T-cell (primary cell): ENCODE measurements around the gene CYP4F8. TPM values are rescaled to one million over a fixed set of nuclear protein-coding genes. Genes with fewer than 3 reads are reported as not detected.
"Not testable (repeated sequence)": the region's sequence is repeated elsewhere in the genome, so short reads cannot be mapped to it uniquely, and the experiment has no call there.

Experiments used
- ATAC-seq, 4 experiments: fragments of 200-7000 bp in 3 of 4; fragments of 150-1000 bp in 1 of 4; cut with Tn5 transposase; replicated peaks in 1 of 4; 1 replicate in 3 of 4; 2 replicates in 1 of 4; pipeline ENCODE4 v1.10.0; 2021; ENCODE audit warnings: moderate library complexity in 3 of 4, mild to moderate bottlenecking in 2 of 4, moderate number of reproducible peaks in 1 of 4
- CTCF ChIA-PET, 2 donors: fragments of 300-600 bp; sonication (Branson Sonifier 250); formaldehyde crosslinking; loops; one replicate each; lab custom pipeline; 2022; ENCODE audit warnings: antibody characterized with exemption in 2 of 2; lab: Charles Lee
- POLR2A ChIA-PET, 2 donors: fragments of 300-600 bp; sonication (Branson Sonifier 250); formaldehyde crosslinking; loops; one replicate each; lab custom pipeline; 2022; ENCODE audit warnings: antibody characterized with exemption in 2 of 2; lab: Charles Lee
- DNase-seq, 35 experiments: peaks; one replicate each; pipeline versions ENCODE4 v3.0.0 to v3.0.0-alpha.2; 2013 to 2023
- H3K27ac ChIP-seq: one replicate; pipeline ENCODE4 v1.5.1; 2013; ENCODE audit warnings: low read length
- H3K27me3 ChIP-seq, 2 experiments: replicated peaks in 1 of 2; 1 replicate in 1 of 2; 2 replicates in 1 of 2; pipeline versions ENCODE4 v1.6.1 to v1.7.0; 2013; ENCODE audit warnings: low read length in 1 of 2, mixed read lengths in 1 of 2; ENCODE audit not compliant: control insufficient read depth in 2 of 2, insufficient read depth in 2 of 2; ENCODE audit errors: extremely low read depth in 1 of 2
- H3K36me3 ChIP-seq, 2 donors: 1 replicate in 1 of 2; 2 replicates in 1 of 2; pipeline versions ENCODE4 v1.6.1 to v1.7.0; 2013; ENCODE audit warnings: low read length in 1 of 2; ENCODE audit not compliant: control insufficient read depth in 2 of 2, insufficient read depth in 1 of 2; ENCODE audit errors: extremely low read depth in 1 of 2
- H3K4me1 ChIP-seq, 2 experiments: 1 replicate in 1 of 2; 2 replicates in 1 of 2; pipeline versions ENCODE4 v1.6.1 to v1.7.0; 2013; ENCODE audit warnings: low read length in 2 of 2, mixed read lengths in 1 of 2; ENCODE audit not compliant: insufficient read depth in 2 of 2, control insufficient read depth in 1 of 2; ENCODE audit errors: extremely low read depth in 1 of 2
- H3K4me3 ChIP-seq, 2 donors: 1 replicate in 1 of 2; 2 replicates in 1 of 2; pipeline versions ENCODE4 v1.5.1 to v1.7.0; 2013; ENCODE audit warnings: mild to moderate bottlenecking in 2 of 2, low read length in 1 of 2, moderate library complexity in 1 of 2; ENCODE audit not compliant: control insufficient read depth in 1 of 2; ENCODE audit errors: extremely low read depth in 1 of 2
- H3K9me3 ChIP-seq: 2 replicates; pipeline ENCODE4 v1.7.0; 2013
- H3K27ac Mint-ChIP-seq, 2 donors: one replicate each; pipeline ENCODE4 v1.8.0; 2020 to 2021; ENCODE audit warnings: mild to moderate bottlenecking in 2 of 2, mixed read lengths in 2 of 2
- H3K27me3 Mint-ChIP-seq, 2 donors: one replicate each; pipeline ENCODE4 v1.8.0; 2021 to 2022; ENCODE audit warnings: mixed read lengths in 2 of 2
- H3K36me3 Mint-ChIP-seq: one replicate; pipeline ENCODE4 v1.8.0; 2021; ENCODE audit warnings: mixed read lengths
- H3K4me1 Mint-ChIP-seq, 3 donors: one replicate each; pipeline ENCODE4 v1.8.0; 2020 to 2022; ENCODE audit warnings: mixed read lengths in 3 of 3, mild to moderate bottlenecking in 1 of 3
- H3K4me3 Mint-ChIP-seq, 3 donors: one replicate each; pipeline ENCODE4 v1.8.0; 2020 to 2022; ENCODE audit warnings: mild to moderate bottlenecking in 3 of 3, mixed read lengths in 3 of 3, moderate library complexity in 3 of 3
- H3K9me3 Mint-ChIP-seq, 3 donors: one replicate each; pipeline ENCODE4 v1.8.0; 2020 to 2022; ENCODE audit warnings: mixed read lengths in 3 of 3
- WGBS: methylation state at CpG from one replicate; pipeline ENCODE4 v1.1.5; 2013; ENCODE audit warnings: missing lambda C conversion rate; ENCODE audit not compliant: insufficient coverage; 5-methylcytosine and 5-hydroxymethylcytosine counted together
- total RNA-seq, 35 experiments: library from RNA in 6 of 35; stranded (reverse) in 6 of 35; fragments of 120-200 nt in 1 of 35; gene quantifications; one replicate each; pipeline versions ENCODE4 v1.2.1 to v1.2.4 and lab custom pipeline; 2013 to 2026

CYP4F8 gene
- total RNA-seq, 5 donors from 2014 or later (not counting 1 experiment from before 2014, with no cell fraction given): not detected

DNA sequence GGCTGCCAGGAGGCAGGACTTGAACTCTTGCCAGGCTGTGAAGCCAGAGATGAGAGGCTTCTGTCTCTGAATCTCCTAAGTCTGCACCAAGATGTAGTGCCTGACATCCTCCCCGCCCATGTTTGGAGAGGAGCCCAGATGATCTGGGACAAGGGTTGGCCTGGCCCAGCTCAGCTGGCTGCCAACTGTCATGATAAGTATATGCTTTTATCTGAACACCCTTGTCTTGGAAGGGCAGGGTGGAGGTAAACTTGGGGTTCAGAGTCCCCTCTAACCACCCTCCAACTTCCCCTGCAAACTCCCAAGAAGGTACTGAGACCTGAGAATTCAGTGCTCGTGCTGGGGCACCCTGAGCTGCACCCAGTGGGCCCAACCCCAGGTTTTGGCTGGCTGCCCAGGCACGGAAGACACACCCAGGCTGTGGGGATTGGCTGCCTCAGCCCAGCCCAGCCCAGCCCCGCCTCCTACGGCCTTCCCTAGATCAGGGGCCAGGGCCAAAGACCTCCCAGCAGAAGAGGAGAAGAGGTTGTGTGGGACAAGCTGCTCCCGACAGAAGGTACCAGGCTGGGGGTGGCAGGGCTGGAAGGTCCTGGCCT, 57.7 kb downstream of the CYP4F8 start, which contains the start of gene CYP4F12:
TSS of gene CYP4F12 (plus strand) at position 508 of the 596 bp plus-strand sequence. CDS start 443 bp downstream, outside the sequence.
- H3K27ac Mint-ChIP-seq: peak within 1 kb of the TSS; percentile 79 to 86
- DNase-seq (peak in 17 of 35 experiments; percentile 7 to 41 (median 16)), ATAC-seq (peak; percentile 67 to 77 (median 68))
- no peaks in the 10 kb centered on the region for H3K9me3 ChIP-seq
- no peaks in the 10 kb centered on the region for H3K36me3 ChIP-seq
- H3K4me3 Mint-ChIP-seq: no peak within 1 kb of the TSS
- POLR2A ChIA-PET: no interaction called here
- no peak within 1 kb of the TSS for H3K4me3 ChIP-seq
- H3K27me3 Mint-ChIP-seq: no peaks in the 10 kb centered on the region
- peaks cover 0 to 16% of the 10 kb centered on the region in 2 experiments for H3K4me1 ChIP-seq
- H3K9me3 Mint-ChIP-seq: no peaks in the 10 kb centered on the region
- CTCF ChIA-PET: no interaction called here
- H3K4me1 Mint-ChIP-seq: peaks cover 10 to 31% (median 27%) of the 10 kb centered on the region in 3 donors
- peaks cover 0 to 17% of the 10 kb centered on the region in 2 experiments for H3K27me3 ChIP-seq
- 51% methylated on average over 5 of the region's 6 CpGs for WGBS
- peak within 1 kb of the TSS; percentile 39 for H3K27ac ChIP-seq
- H3K36me3 Mint-ChIP-seq: no peaks in the 10 kb centered on the region

DNA sequence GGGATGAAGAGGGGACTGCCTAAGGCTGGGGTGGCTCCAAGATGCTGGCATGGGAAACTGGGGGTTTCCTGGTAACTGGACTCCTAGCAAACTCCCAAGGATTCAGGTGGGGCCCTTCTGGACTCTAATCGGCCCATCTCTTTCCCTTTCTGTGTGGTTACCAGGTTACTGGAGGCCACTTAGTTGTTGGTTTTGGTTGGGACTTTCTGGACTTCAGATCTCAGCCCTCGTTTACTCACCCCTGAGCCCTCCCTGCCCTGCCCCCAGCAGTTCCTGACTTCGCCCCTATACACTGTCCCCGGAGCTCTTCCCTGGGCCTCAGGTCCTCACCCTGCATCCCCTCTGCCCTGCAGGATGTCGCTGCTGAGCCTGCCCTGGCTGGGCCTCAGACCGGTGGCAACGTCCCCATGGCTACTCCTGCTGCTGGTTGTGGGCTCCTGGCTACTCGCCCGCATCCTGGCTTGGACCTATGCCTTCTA, 58.2 kb downstream of the CYP4F8 start:
- DNase-seq: peak in 3 of 35 experiments; percentile 5 to 36 (median 15)
- H3K27ac Mint-ChIP-seq: peak overlapping the region in 1 of 2 donors; percentile 81
- CTCF ChIA-PET: no interaction called here

DNA sequence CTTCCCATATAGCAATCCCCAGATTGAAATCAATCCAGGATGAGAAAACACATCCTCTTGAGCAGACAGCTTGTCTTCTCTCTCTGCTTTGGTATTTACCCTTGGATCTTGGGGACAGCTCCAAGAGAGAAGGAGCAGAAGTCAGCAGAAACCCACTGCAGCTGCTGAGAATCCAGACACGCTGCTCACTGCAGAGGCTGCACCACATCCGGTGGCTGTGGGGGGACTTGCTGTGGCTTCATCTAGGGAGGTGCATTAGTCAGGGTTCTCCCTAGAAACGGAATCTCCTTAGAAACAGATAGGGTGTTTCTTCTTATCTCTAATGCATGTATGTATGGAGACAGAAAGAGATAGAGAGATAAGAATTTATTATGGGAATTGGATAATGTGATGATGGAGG, 60.5 kb downstream of the CYP4F8 start:
- ChIA-PET CTCF (no interaction called here), POLR2A (no interaction called here)
- H3K9me3 Mint-ChIP-seq: no peaks in the 10 kb centered on the region
- H3K36me3 ChIP-seq: no peaks in the 10 kb centered on the region
- peaks cover 0 to 16% of the 10 kb centered on the region in 2 experiments for H3K4me1 ChIP-seq
- no peak overlapping the region for H3K27ac ChIP-seq
- peak in 3 of 4 experiments; percentile 29 to 53 (median 40) for ATAC-seq
- H3K27me3 Mint-ChIP-seq: peaks cover 3 to 8% of the 10 kb centered on the region in 2 donors
- H3K36me3 Mint-ChIP-seq: no peaks in the 10 kb centered on the region
- WGBS: no CpG with 5 or more reads among the region's 3 CpGs
- H3K27ac Mint-ChIP-seq: no peak overlapping the region
- H3K9me3 ChIP-seq: no peaks in the 10 kb centered on the region
- peak in 2 of 35 experiments; percentile 15 to 27 for DNase-seq
- peaks cover 10 to 31% (median 27%) of the 10 kb centered on the region in 3 donors for H3K4me1 Mint-ChIP-seq
- no peak overlapping the region for H3K4me3 ChIP-seq
- H3K4me3 Mint-ChIP-seq: no peak overlapping the region
- H3K27me3 ChIP-seq: peaks cover 0 to 9% of the 10 kb centered on the region in 2 experiments

More for the DNA sequence above, 58.2 kb downstream of the CYP4F8 start:
- Histone ChIP-seq H3K36me3 (no peaks in the 10 kb centered on the region), H3K9me3 (no peaks in the 10 kb centered on the region), H3K27ac (peak overlapping the region; percentile 39), H3K4me3 (no peak overlapping the region), H3K27me3 (peaks cover 0 to 15% of the 10 kb centered on the region in 2 experiments), H3K4me1 (peaks cover 0 to 16% of the 10 kb centered on the region in 2 experiments)
- Mint-ChIP-seq H3K4me1 (peaks cover 10 to 31% (median 27%) of the 10 kb centered on the region in 3 donors), H3K27me3 (no peaks in the 10 kb centered on the region), H3K36me3 (no peaks in the 10 kb centered on the region), H3K9me3 (no peaks in the 10 kb centered on the region), H3K4me3 (no peak overlapping the region)
- peak in 3 of 4 experiments; percentile 44 to 73 (median 48) for ATAC-seq
- 47% methylated on average over 7 of the region's 9 CpGs for WGBS
- POLR2A ChIA-PET: no interaction called here

DNA sequence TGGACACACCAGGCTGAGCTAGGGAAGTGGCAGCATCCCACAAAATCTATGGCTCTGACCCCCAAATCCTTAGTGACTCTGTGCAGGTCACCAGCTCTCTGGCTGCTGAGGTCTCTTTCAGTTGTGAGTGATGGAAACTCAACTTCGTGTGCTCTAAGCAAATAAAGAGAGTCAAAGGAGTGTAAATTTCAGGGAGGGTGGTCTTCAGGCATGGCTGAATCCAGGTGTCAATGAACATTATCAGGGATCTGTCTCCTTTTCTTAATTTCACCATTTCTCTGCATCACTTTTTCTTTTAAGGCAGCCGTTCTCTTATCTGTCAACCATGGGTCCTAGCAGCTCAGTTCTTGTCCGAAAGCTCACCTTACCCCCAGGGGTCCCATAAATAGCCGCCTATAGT, 64.1 kb downstream of the CYP4F8 start:
- Mint-ChIP-seq H3K9me3 (no peaks in the 10 kb centered on the region), H3K4me3 (no peak overlapping the region), H3K4me1 (peaks cover 0 to 16% (median 9%) of the 10 kb centered on the region in 3 donors), H3K36me3 (no peaks in the 10 kb centered on the region), H3K27me3 (peaks cover 26 to 27% of the 10 kb centered on the region in 2 donors), H3K27ac (no peak overlapping the region)
- ChIA-PET CTCF (no interaction called here), POLR2A (no interaction called here)
- Histone ChIP-seq H3K9me3 (no peaks in the 10 kb centered on the region), H3K36me3 (no peaks in the 10 kb centered on the region), H3K4me1 (no peaks in the 10 kb centered on the region), H3K27me3 (peaks cover 0 to 15% of the 10 kb centered on the region in 2 experiments), H3K4me3 (no peak overlapping the region), H3K27ac (no peak overlapping the region)
- WGBS: 43% methylated on average over 1 of the region's 4 CpGs
- DNase-seq (no peak), ATAC-seq (no peak)

DNA sequence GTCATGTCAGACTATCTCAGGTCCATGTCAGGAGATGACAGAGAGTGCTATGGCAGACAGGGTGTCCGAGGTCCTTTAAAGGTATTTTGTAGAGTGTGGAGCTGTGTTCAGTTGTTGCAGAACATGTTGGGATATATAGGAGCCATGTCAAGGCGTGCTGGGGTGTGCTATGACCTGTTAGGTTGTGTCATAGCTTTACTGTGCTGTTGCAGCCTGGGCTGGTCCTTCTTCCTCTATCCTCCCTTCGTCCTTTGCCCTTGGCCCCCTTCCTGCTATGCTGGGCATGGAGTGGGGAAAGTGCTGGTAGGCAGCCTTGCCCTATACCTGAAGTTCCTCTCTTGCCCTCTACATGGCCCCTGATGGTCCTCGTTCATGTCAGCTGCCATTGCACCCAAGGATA, 64.8 kb downstream of the CYP4F8 start:
- H3K9me3 Mint-ChIP-seq, H3K9me3 ChIP-seq, DNase-seq, H3K36me3 ChIP-seq, POLR2A ChIA-PET, ATAC-seq, CTCF ChIA-PET, H3K27ac ChIP-seq, H3K4me1 Mint-ChIP-seq, H3K36me3 Mint-ChIP-seq, H3K27ac Mint-ChIP-seq, H3K4me3 ChIP-seq, H3K4me3 Mint-ChIP-seq, H3K4me1 ChIP-seq: not testable (repeated sequence)
- peaks cover 0 to 18% of the 10 kb centered on the region in 2 experiments for H3K27me3 ChIP-seq
- 33% methylated on average over 2 of the region's 4 CpGs for WGBS
- peaks cover 31% of the 10 kb centered on the region in 2 donors for H3K27me3 Mint-ChIP-seq
